ENCODE measurements around the gene IL1F10.
"Not testable (repeated sequence)": the region's sequence is repeated elsewhere in the genome, so short reads cannot be mapped to it uniquely, and the experiment has no call there.

Gene IL1F10

GRCh38 chr2:113091231-113091896 is 23.6 kb downstream of the IL1F10 start:
- no peaks in the 10 kb centered on the region for H3K9me3 ChIP-seq (ENCODE audit: insufficient read depth, low read length)
- no peak overlapping the region for H3K27ac ChIP-seq (ENCODE audit: low read length)
- no peak overlapping the region for H3K9ac ChIP-seq (ENCODE audit: low read length)
- no peak overlapping the region for H3K4me2 ChIP-seq (ENCODE audit: low read length)
- H3K4me3 ChIP-seq (ENCODE audit: low read length) = no peak overlapping the region
- TF ChIP-seq CTCF (IDR thresholded peaks at IDR 0.05; ENCODE audit: low read depth, low read length) (no peak), EZH2phosphoT487 (IDR thresholded peaks at IDR 0.05; ENCODE audit: low read depth) (no peak)
- H2AFZ ChIP-seq (ENCODE audit: low read depth, low read length) = no peak overlapping the region
- H3K36me3 ChIP-seq (replicated peaks; ENCODE audit: low read depth, low read length) = no peaks in the 10 kb centered on the region
- H4K20me1 ChIP-seq (ENCODE audit: insufficient read depth, low read length) = no peaks in the 10 kb centered on the region
- no peaks in the 10 kb centered on the region for H3K79me2 ChIP-seq (ENCODE audit: low read length)
- no peaks in the 10 kb centered on the region for H3K4me1 ChIP-seq (ENCODE audit: low read length)
- peaks cover 25% of the 10 kb centered on the region; the same call in 1 of the 2 replicates for H3K27me3 ChIP-seq (ENCODE audit: low read depth, low read length)

DNA sequence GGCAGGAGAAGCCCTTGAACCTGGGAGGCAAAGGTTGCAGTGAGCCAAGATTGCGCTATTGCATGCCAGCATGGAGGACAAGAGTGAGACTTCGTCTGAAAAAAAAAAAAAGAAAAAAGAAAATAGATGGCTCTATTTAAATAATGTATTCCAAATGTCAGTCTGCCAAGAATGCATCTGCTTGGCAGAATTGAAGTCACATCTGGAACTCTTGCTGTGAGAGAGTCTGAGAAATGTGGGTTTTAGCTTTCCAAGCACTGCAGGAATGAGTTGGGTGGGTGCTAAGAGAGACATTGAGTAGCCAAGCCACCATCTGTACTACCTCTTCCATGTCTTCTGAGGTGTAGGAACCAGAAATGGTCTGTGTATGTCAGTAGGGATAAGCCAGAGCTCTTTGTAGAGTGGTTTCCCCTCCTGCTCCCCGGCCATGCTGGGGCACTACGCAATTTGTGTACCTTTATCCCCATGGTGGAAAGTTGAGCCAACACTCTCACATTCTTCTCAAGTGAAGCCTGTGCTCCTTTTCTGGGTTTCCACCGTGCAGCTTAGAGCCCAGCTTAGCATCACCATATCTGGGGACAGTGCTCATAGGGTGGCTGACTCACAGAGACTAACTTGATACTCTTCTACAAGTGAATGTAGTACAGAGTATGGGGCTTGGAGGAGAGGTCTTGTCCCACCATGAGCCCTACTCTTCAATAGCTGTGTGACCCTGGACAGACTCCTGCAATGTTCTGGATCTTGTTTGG is 25.3 kb downstream of the IL1F10 start:
- no peaks in the 10 kb centered on the region for H3K9me3 ChIP-seq (ENCODE audit: insufficient read depth, low read length)
- H2AFZ ChIP-seq (ENCODE audit: low read depth, low read length) = no peak overlapping the region
- H3K9ac ChIP-seq (ENCODE audit: low read length) = no peak overlapping the region
- H3K4me1 ChIP-seq (ENCODE audit: low read length) = no peaks in the 10 kb centered on the region
- no peak overlapping the region for H3K4me2 ChIP-seq (ENCODE audit: low read length)
- no peaks in the 10 kb centered on the region for H3K79me2 ChIP-seq (ENCODE audit: low read length)
- no peak overlapping the region for H3K27ac ChIP-seq (ENCODE audit: low read length)
- no peaks in the 10 kb centered on the region for H4K20me1 ChIP-seq (ENCODE audit: insufficient read depth, low read length)
- H3K4me3 ChIP-seq (ENCODE audit: low read length) = no peak overlapping the region
- peaks cover 20% of the 10 kb centered on the region; the same call in 1 of the 2 replicates for H3K27me3 ChIP-seq (ENCODE audit: low read depth, low read length)
- no peaks in the 10 kb centered on the region for H3K36me3 ChIP-seq (replicated peaks; ENCODE audit: low read depth, low read length)
- TF ChIP-seq CTCF (IDR thresholded peaks at IDR 0.05; ENCODE audit: low read depth, low read length) (no peak), EZH2phosphoT487 (IDR thresholded peaks at IDR 0.05; ENCODE audit: low read depth) (no peak)

DNA sequence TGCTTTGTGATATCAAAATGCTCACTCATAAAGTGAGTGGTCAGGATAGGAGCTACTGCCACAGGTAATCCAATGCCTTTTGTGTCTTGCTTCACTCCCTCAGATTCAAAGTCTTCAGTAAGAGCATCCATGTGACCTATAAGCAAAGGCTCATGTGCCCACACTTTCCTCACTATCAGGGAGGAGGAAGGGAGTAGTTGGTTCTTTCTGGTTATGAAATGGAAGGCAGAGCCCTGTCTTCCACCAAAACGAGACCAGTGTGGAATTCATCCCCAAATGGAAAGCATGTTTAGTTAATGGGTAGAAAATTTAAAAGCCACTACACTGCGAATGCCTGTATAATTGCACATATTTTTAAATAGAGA is 25.8 kb downstream of the IL1F10 start:
- no peaks in the 10 kb centered on the region for H3K36me3 ChIP-seq (replicated peaks; ENCODE audit: low read depth, low read length)
- no peak overlapping the region for H2AFZ ChIP-seq (ENCODE audit: low read depth, low read length)
- H3K9ac ChIP-seq (ENCODE audit: low read length) = no peak overlapping the region
- no peaks in the 10 kb centered on the region for H3K79me2 ChIP-seq (ENCODE audit: low read length)
- TF ChIP-seq EZH2phosphoT487 (IDR thresholded peaks at IDR 0.05; ENCODE audit: low read depth) (no peak), CTCF (IDR thresholded peaks at IDR 0.05; ENCODE audit: low read depth, low read length) (no peak)
- no peak overlapping the region for H3K27ac ChIP-seq (ENCODE audit: low read length)
- no peaks in the 10 kb centered on the region for H4K20me1 ChIP-seq (ENCODE audit: insufficient read depth, low read length)
- no peak overlapping the region for H3K4me2 ChIP-seq (ENCODE audit: low read length)
- no peaks in the 10 kb centered on the region for H3K4me1 ChIP-seq (ENCODE audit: low read length)
- no peak overlapping the region for H3K4me3 ChIP-seq (ENCODE audit: low read length)
- no peaks in the 10 kb centered on the region for H3K9me3 ChIP-seq (ENCODE audit: insufficient read depth, low read length)
- H3K27me3 ChIP-seq (ENCODE audit: low read depth, low read length) = peaks cover 19% of the 10 kb centered on the region; the same call in 1 of the 2 replicates

DNA sequence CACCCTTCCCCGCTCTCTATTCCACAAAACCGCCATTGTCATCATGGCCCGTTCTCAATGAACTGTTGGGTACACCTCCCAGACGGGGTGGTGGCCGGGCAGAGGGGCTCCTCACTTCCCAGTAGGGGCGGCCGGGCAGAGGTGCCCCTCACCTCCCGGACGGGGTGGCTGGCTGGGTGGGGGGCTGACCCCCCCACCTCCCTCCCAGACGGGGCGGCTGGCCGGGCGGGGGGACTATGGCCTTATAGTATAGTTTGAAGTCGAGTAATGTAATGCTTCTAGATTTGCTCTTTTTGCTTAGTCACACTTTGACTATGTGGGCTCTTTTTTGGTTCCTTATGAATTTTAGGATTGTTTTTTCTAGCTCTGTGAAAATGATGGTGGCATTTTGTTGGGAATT is 28.5 kb downstream of the IL1F10 start:
- H3K9me3 ChIP-seq (ENCODE audit: insufficient read depth, low read length); H4K20me1 ChIP-seq (ENCODE audit: insufficient read depth, low read length); H3K4me3 ChIP-seq (ENCODE audit: low read length); H3K4me2 ChIP-seq (ENCODE audit: low read length); H3K27ac ChIP-seq (ENCODE audit: low read length); H3K9ac ChIP-seq (ENCODE audit: low read length); H3K4me1 ChIP-seq (ENCODE audit: low read length); H3K79me2 ChIP-seq (ENCODE audit: low read length); H3K36me3 ChIP-seq (replicated peaks; ENCODE audit: low read depth, low read length); H3K27me3 ChIP-seq (ENCODE audit: low read depth, low read length); H2AFZ ChIP-seq (ENCODE audit: low read depth, low read length): not testable (repeated sequence)

DNA sequence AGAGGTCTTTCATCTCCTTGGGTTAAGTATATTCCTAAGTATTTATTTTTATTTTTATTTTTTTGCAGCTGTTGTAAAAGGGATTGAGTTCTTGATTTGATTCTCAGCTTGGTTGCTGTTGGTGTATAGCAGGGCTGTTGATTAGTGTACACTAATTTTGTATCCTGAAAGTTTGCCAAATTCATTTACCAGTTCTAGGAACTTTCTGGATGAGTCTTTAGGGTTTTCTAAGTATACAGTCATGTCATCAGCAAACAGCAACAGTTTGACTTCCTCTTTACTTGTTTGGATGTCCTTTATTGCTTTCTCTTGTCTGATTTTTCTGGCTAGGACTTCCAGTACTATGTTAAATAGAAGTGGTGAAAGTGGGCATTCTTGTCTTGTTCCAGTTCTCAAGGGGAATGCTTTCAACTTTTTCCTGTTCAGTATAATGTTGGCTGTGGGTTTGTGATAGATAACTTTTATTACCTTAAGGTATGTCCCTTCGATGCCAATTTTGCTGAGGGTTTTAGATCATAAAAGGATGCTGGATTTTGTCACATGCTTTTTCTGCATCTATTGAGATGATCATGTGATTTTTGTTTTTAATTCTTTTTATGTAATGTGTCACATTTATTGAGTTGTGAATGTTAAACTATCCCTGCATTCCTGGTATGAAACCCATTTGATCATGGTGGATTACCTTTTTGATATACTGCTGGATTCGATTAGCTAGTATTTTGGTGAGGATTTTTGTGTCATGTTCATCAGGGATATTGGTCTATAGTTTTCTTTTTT is 29.3 kb downstream of the IL1F10 start:
- not testable (repeated sequence) for H3K4me3 ChIP-seq (ENCODE audit: low read length); H2AFZ ChIP-seq (ENCODE audit: low read depth, low read length); H3K79me2 ChIP-seq (ENCODE audit: low read length); H3K9me3 ChIP-seq (ENCODE audit: insufficient read depth, low read length); H3K4me2 ChIP-seq (ENCODE audit: low read length); H3K36me3 ChIP-seq (replicated peaks; ENCODE audit: low read depth, low read length); H3K9ac ChIP-seq (ENCODE audit: low read length); H3K27me3 ChIP-seq (ENCODE audit: low read depth, low read length); H3K4me1 ChIP-seq (ENCODE audit: low read length); H3K27ac ChIP-seq (ENCODE audit: low read length); H4K20me1 ChIP-seq (ENCODE audit: insufficient read depth, low read length)

Measured in OCI-LY3 (cell line).